ENCODE measurements around the gene COL18A1.

COL18A1 gene

GRCh38 chr21:45384656-45385548, 20.1 kb upstream of the COL18A1 start:
- H3K4me3 ChIP-seq (ENCODE audit: low read depth, low read length) = no peak overlapping the region
- TF ChIP-seq CTCF (IDR thresholded peaks at IDR 0.05; ENCODE audit: borderline replicate concordance, insufficient read depth, low read depth, low read length) = no peak

GRCh38 chr21:45385549-45386050, 19.4 kb upstream of the COL18A1 start:
- no peak overlapping the region for H3K4me3 ChIP-seq (ENCODE audit: low read depth, low read length)
- TF ChIP-seq CTCF (IDR thresholded peaks at IDR 0.05; ENCODE audit: borderline replicate concordance, insufficient read depth, low read depth, low read length) = no peak

- H3K4me3 ChIP-seq (ENCODE audit: low read depth, low read length) = no peak overlapping the region
- TF ChIP-seq CTCF (IDR thresholded peaks at IDR 0.05; ENCODE audit: borderline replicate concordance, insufficient read depth, low read depth, low read length) = no peak
These were observed 18.6 kb upstream of the COL18A1 start for GRCh38 chr21:45386336-45386727.

- H3K4me3 ChIP-seq (ENCODE audit: low read depth, low read length) = no peak overlapping the region
- TF ChIP-seq CTCF (IDR thresholded peaks at IDR 0.05; ENCODE audit: borderline replicate concordance, insufficient read depth, low read depth, low read length) = no peak
These were observed 18.1 kb upstream of the COL18A1 start for GRCh38 chr21:45386728-45387371.

GRCh38 chr21:45387506-45387905, 17.5 kb upstream of the COL18A1 start:
- TF ChIP-seq CTCF (IDR thresholded peaks at IDR 0.05; ENCODE audit: borderline replicate concordance, insufficient read depth, low read depth, low read length) = no peak
- no peak overlapping the region for H3K4me3 ChIP-seq (ENCODE audit: low read depth, low read length)

- TF ChIP-seq CTCF (IDR thresholded peaks at IDR 0.05; ENCODE audit: borderline replicate concordance, insufficient read depth, low read depth, low read length) = no peak
- H3K4me3 ChIP-seq (ENCODE audit: low read depth, low read length) = no peak overlapping the region
These were observed 16.9 kb upstream of the COL18A1 start for GRCh38 chr21:45388011-45388521.
